ENCODE measurements around the gene LGR6. TPM values are rescaled to one million over a fixed set of nuclear protein-coding genes. Genes with fewer than 3 reads are reported as not detected.

LGR6 gene
- total RNA-seq, 1 donor from 2014 or later = 1.8 TPM

GRCh38 chr1:202155478-202156021 lies 38.0 kb upstream of the LGR6 start:
- H3K27ac Mint-ChIP-seq (ENCODE audit: unreplicated experiment) = no peak overlapping the region
- no peak for TF ChIP-seq CTCF (IDR thresholded peaks at IDR 0.05)
- H3K4me1 Mint-ChIP-seq (ENCODE audit: low read depth) = peaks cover 12% of the 10 kb centered on the region
- DNase-seq (ENCODE audit: low spot score) = no peak
- no peak overlapping the region for H3K4me3 Mint-ChIP-seq (ENCODE audit: unreplicated experiment)
- H3K27me3 Mint-ChIP-seq (ENCODE audit: low read depth) = no peaks in the 10 kb centered on the region
- H3K9me3 Mint-ChIP-seq (ENCODE audit: low read depth) = no peaks in the 10 kb centered on the region
- H3K36me3 Mint-ChIP-seq (ENCODE audit: low read depth) = no peaks in the 10 kb centered on the region

DNA sequence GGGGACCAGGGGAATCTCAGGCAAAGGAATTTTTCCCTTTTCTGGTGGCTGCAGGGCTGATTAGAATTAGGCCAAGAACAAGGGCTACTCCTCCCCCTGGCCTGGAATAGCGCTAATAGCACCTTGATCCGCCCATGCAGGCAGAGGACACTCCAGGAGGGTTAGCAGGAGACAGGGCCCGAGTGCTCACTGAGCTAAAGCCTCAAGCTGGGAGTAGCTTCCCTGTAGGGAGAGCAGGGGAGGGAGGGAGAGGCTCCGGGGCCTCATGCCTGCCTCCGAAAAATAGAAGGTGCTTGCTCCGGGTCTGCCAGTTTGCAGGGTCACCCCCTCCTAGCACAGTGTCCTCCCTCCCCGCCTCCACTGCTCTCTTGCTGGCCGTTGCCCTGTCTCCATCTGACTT lies 37.0 kb upstream of the LGR6 start:
- Mint-ChIP-seq H3K4me3 (ENCODE audit: unreplicated experiment) (no peak overlapping the region), H3K27ac (ENCODE audit: unreplicated experiment) (no peak overlapping the region)

DNA sequence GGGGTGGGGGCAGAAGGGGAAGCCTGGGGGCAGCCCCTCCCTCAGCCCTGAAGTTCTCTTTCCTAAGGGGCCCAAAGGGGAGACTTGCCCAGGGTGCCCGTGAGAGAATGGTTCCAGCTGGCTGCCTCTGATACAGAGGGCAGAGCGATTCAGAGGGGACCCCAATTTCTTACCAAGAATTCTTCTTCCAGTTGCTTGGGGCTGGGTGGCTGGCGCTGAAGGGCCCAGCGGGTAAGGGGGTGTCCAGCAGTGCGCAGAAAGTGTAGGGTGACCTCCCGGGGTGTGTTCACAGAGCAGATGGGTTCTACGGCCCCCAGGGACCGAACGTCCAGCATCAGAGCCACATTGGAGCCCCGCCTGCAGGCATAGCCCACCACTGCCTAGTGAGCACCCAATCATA lies 35.7 kb upstream of the LGR6 start:
- Mint-ChIP-seq H3K4me1 (ENCODE audit: low read depth) (peaks cover 16% of the 10 kb centered on the region), H3K36me3 (ENCODE audit: low read depth) (no peaks in the 10 kb centered on the region)

More for the DNA sequence above, 37.0 kb upstream of the LGR6 start:
- TF ChIP-seq CTCF (IDR thresholded peaks at IDR 0.05) = no peak
- H3K9me3 Mint-ChIP-seq (ENCODE audit: low read depth) = no peaks in the 10 kb centered on the region
- H3K4me1 Mint-ChIP-seq (ENCODE audit: low read depth) = peaks cover 16% of the 10 kb centered on the region
- H3K36me3 Mint-ChIP-seq (ENCODE audit: low read depth) = no peaks in the 10 kb centered on the region
- no peaks in the 10 kb centered on the region for H3K27me3 Mint-ChIP-seq (ENCODE audit: low read depth)
- DNase-seq (ENCODE audit: low spot score) = no peak

GRCh38 chr1:202158810-202159533 lies 34.6 kb upstream of the LGR6 start:
- Mint-ChIP-seq H3K9me3 (ENCODE audit: low read depth) (no peaks in the 10 kb centered on the region), H3K27ac (ENCODE audit: unreplicated experiment) (no peak overlapping the region), H3K4me1 (ENCODE audit: low read depth) (peaks cover 16% of the 10 kb centered on the region), H3K4me3 (ENCODE audit: unreplicated experiment) (no peak overlapping the region), H3K27me3 (ENCODE audit: low read depth) (peaks cover 4% of the 10 kb centered on the region), H3K36me3 (ENCODE audit: low read depth) (no peaks in the 10 kb centered on the region)
- DNase-seq (ENCODE audit: low spot score) = no peak
- TF ChIP-seq CTCF (IDR thresholded peaks at IDR 0.05) = peak; percentile 9

More for the DNA sequence above, 35.7 kb upstream of the LGR6 start:
- peaks cover 4% of the 10 kb centered on the region for H3K27me3 Mint-ChIP-seq (ENCODE audit: low read depth)
- no peak overlapping the region for H3K27ac Mint-ChIP-seq (ENCODE audit: unreplicated experiment)
- H3K4me3 Mint-ChIP-seq (ENCODE audit: unreplicated experiment) = no peak overlapping the region
- TF ChIP-seq CTCF (IDR thresholded peaks at IDR 0.05) = no peak
- no peaks in the 10 kb centered on the region for H3K9me3 Mint-ChIP-seq (ENCODE audit: low read depth)
- no peak for DNase-seq (ENCODE audit: low spot score)

- no peak for DNase-seq (ENCODE audit: low spot score)
- Mint-ChIP-seq H3K36me3 (ENCODE audit: low read depth) (no peaks in the 10 kb centered on the region), H3K27me3 (ENCODE audit: low read depth) (peaks cover 4% of the 10 kb centered on the region), H3K4me1 (ENCODE audit: low read depth) (peaks cover 12% of the 10 kb centered on the region), H3K27ac (ENCODE audit: unreplicated experiment) (no peak overlapping the region), H3K4me3 (ENCODE audit: unreplicated experiment) (no peak overlapping the region), H3K9me3 (ENCODE audit: low read depth) (no peaks in the 10 kb centered on the region)
- no peak for TF ChIP-seq CTCF (IDR thresholded peaks at IDR 0.05)
Measured at GRCh38 chr1:202159534-202160371, 33.8 kb upstream of the LGR6 start.
